HG02970 (cell line): Measurements from ENCODE around the gene ITGB4.

Experiments
- ATAC-seq: cut with Tn5 transposase; IDR thresholded peaks from one replicate; pipeline ENCODE4 v1.9.1; 2021; ENCODE audit warnings: mild to moderate bottlenecking, moderate library complexity, moderate number of reproducible peaks; ENCODE audit not compliant: unreplicated experiment, low FRiP score

The ITGB4 gene

GRCh38 chr17:75695830-75696271 lies 25.4 kb upstream of the ITGB4 start:
- no peak for ATAC-seq

DNA sequence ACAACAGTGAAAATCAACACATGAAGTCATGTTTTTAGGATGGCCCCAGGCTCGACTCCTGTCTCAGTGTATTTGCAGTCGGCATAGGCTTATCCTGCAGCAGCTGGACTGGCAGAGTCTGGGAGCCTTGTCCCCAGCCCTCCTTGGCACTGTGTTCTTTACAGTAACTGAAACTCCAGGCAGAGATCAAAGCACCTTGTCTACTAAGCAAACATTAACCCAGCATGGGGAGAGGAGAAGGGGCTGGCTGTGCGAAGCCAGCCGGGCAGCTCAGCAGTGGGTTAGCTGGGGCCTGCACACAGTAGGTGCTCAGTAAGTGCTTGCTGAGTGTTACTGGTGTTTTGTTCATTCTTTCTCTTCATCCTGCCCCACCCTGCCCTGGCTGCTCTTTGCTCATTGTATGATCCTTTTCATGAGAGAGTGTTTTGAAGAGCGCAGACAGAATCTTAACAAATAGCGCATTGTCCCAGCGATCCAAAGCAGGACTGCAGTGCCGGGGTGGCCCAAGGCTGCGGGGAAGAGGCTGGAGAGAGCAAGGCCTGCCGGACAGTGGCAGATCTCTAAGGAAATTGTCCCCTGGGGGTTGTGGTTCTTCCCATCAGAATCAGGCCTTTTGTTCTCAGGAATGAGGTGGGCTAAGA lies 23.5 kb upstream of the ITGB4 start:
- no peak for ATAC-seq

DNA sequence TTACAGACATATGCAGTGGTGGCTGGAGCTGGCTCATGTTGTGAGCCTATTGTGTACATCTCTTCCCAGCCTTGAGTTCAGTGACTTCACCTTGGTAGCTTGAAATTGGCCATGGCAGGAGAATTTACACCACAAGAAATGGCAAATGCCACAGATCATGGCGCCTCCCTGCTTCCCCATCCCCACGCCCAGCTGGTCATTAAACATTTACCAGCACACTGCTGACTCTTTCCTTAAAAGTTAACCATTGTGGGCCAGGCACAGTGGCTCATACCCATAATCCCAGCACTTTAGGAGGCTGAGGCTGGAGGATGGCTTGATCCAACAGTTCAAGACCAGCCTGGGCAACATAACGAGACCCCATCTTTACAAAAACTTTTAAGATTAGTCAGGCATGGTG lies 22.6 kb upstream of the ITGB4 start:
- ATAC-seq, result no peak

GRCh38 chr17:75701288-75701687 lies 20.0 kb upstream of the ITGB4 start:
- ATAC-seq, result no peak

GRCh38 chr17:75703191-75703590 lies 18.1 kb upstream of the ITGB4 start:
- no peak for ATAC-seq

DNA sequence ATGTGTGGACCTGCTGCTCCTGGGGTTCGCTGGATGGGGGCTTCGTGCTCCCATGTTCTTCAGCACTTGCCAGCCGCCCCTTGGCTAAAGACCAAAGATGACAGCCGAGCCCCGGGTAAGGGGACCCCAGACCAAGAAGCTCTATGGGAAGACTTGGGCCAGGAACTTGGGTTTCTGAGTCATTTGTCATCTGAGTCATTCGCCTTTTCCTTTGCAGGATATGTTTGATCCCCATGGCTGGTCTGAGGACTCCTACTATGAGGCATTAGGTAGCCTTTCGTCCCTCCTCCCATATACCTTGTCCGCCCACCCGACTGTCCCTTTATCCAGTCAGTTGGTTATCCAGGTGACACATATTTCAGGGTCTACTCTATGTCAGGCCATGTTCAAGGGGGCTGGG lies 17.7 kb upstream of the ITGB4 start:
- no peak for ATAC-seq

- no peak for ATAC-seq
These were observed 16.0 kb upstream of the ITGB4 start for GRCh38 chr17:75704963-75705875.

DNA sequence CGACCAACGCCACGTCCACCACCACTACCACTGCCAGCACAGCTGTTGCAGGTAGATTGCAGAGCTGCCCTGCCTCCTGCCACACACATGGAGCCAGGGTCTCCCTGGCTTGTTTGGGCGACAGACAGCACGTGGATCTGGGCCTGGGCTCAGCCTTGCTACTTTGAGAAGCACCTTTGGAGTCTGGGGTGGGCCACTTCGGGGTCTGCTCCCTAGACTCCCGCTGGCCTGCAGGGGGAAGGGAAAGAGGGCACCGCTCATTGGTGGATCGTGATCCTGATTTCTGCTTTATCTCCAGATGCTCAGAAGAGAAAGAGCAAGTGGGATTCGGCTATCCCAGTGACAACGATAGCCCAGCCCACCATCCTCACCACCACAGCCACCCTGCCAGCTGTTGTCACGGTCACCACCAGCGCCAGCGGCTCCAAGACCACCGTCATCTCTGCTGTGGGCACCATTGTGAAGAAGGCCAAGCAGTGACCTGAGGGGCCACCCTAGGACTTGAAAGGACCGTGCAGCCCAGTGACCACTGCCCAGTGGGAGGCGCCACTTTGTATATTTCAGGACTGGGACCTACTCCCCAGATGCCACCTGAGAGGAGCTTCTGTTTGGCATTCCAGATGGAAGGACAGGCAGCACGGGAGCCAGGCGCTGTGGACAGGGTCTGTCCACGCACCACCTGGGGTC lies 15.1 kb upstream of the ITGB4 start:
- no peak for ATAC-seq

GRCh38 chr17:75707079-75707571 lies 14.1 kb upstream of the ITGB4 start:
- ATAC-seq, result no peak

- no peak for ATAC-seq
These were observed 8.8 kb upstream of the ITGB4 start for GRCh38 chr17:75712446-75712845.

DNA sequence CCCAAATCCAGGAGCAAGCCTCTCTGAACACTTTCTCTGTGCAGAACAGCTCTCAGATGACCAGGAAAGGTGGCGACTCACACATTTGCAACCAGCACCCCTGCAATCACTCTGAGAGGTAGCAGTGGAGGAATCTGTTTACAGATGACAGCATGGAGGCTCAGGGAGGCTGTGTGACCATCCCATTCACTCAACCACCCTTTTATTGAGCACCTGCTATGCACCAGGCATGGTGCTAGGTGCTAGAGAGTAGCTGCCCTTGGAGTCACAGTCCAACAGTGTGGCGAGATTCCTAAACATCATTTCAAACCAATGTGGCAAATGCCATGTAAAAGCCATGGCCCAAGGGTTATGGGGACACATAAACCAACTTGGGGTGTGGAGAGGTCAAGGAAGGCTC lies 1.5 kb upstream of the ITGB4 start:
- ATAC-seq, result no peak

- ATAC-seq, result no peak
These were observed 278 bp downstream of the ITGB4 start for GRCh38 chr17:75721463-75722011.

DNA sequence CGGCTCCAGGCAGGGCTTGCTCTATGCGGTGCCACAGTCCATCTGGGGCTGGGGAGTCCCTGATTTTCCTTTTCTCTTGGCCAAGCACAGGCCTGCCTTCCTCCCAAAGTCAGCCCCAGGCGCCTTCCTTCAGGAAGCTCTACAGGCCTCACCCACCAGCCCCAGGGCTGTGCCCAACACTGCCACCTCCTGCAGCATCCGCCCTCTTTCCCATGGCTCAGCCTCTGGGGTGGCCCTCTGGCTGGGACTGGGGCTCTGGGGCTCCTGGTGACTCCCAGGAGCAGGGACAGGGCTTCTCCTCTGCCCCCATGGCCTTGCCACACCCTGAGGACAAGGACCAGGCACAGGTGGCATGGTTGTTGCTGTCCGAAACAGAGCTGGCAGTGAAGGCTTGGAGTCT lies 817 bp downstream of the ITGB4 start:
- ATAC-seq, result no peak

DNA sequence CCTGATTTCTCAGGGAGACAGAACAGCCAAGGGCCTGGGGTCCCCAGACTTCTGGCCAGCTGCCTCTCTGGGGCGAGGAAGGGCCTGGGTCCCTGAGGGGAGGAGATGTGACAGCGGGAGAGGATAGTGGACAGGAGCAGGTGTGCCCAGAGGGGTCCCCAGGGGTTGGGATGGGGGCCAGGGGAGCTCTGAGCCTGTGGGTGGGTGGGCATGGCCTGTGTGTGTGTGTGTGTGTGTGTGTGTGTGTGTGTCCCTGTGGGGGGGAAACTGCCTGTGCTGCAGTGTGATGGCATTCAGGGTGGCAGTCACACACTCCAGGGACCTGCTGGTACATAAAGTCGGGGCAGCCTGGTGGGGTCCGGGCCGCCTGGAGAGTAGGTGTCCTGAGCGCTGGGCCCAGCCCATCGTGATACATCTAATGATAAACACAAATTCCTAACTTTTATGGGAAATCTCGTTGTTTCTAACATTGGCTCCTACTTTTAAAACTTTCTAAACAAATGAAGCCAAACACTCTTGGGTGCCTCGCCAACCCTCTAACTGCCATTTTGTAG lies 1.4 kb downstream of the ITGB4 start:
- ATAC-seq, result no peak

DNA sequence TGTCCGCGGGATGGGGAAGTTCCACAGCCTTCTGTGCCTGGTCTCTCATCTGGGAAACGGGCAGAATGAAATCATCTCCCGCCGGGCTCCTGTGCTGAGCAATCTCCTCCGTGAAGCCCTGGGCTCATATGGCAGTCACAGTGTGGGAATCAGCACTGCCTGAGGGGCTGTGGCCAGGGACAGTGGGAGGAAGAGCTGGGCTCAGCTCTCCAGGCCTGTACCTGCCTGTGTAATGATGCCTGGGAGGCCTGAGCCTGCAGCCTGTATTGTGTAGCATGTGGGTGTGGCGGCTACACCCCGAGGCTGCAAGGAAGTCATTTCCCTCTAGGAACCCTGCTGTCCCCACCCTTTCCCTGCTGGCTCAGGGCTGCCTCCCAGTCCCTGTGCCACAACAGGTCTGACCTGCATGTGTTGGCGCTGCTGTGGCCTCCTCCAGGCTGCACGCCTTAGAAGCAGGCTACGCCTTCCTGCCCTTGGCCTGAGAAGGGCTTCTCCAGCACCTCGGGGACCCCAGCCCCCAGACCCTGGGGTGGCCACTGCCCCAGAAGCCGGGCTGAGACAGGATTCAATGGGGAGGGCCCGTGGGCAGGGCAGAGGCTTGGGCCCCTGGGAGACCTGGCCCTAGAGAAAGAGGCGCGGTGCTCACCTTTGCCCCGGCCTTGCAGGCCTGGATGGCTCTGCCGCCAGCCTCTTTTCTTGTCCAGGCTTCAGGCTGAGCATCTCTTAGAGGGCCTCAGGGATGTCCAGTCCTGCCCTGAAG lies 2.1 kb downstream of the ITGB4 start:
- no peak for ATAC-seq

GRCh38 chr17:75724016-75725003 lies 3.1 kb downstream of the ITGB4 start:
- no peak for ATAC-seq

GRCh38 chr17:75725504-75725903 lies 4.2 kb downstream of the ITGB4 start:
- no peak for ATAC-seq

GRCh38 chr17:75727391-75727790 lies 6.1 kb downstream of the ITGB4 start:
- ATAC-seq, result no peak

GRCh38 chr17:75729351-75729750 lies 8.1 kb downstream of the ITGB4 start:
- no peak for ATAC-seq
